ENCODE measurements around the gene TMEM74B. TPM values are rescaled to one million over a fixed set of nuclear protein-coding genes. Genes with fewer than 3 reads are reported as not detected.

TMEM74B gene
- total and polyA plus RNA-seq, 2 donors (not counting 1 experiment from before 2014, with no cell fraction given): 0.42 to 1.4 TPM

- no peaks in the 10 kb centered on the region for H3K9me3 ChIP-seq (ENCODE audit: control extremely low read depth in 1 of 3, control insufficient read depth in 2 of 3, insufficient read depth in 1 of 3, low read length in 2 of 3)
- H3K27ac Mint-ChIP-seq: no peak overlapping the region
- H3K36me3 ChIP-seq (replicated peaks in 1 of 2; ENCODE audit: control extremely low read depth in 1 of 2, control insufficient read depth in 1 of 2, extremely low read depth in 1 of 2, insufficient read depth in 2 of 2, low read length in 1 of 2): peaks cover 5 to 92% of the 10 kb centered on the region in 2 experiments
- TF ChIP-seq EZH2 (IDR thresholded peaks at IDR 0.05; ENCODE audit: borderline replicate concordance, insufficient read depth, low read depth, low read length, poor library complexity, severe bottlenecking): no peak
- TF ChIP-seq CTCF (IDR thresholded peaks at IDR 0.05): no peak
- no peaks in the 10 kb centered on the region for H3K79me2 ChIP-seq (ENCODE audit: control insufficient read depth, insufficient read depth, low read length)
- no peak overlapping the region for H3K27ac ChIP-seq (ENCODE audit: low read length in 2 of 2)
- H3K27me3 Mint-ChIP-seq: no peaks in the 10 kb centered on the region
- intact Hi-C loops (cut with micrococcal nuclease): no loop called here
- no peak overlapping the region for H3K4me2 ChIP-seq (replicated peaks; ENCODE audit: low read depth, low read length, poor library complexity, severe bottlenecking)
- ChIA-PET CTCF (interaction anchor here (0.7 to 1.9 kb wide), 2 partner anchors 44 to 1356 kb away, joined by 3 to 4 read pairs; no protein-coding TSS in a partner anchor), POLR2A (no interaction called here)
- H3K4me1 Mint-ChIP-seq: peaks cover 2% of the 10 kb centered on the region
- no peaks in the 10 kb centered on the region for H3K9me3 Mint-ChIP-seq (ENCODE audit: insufficient read depth)
- H3K4me3 ChIP-seq (ENCODE audit: control extremely low read depth in 1 of 5, extremely low read depth in 1 of 5, insufficient read depth in 1 of 5, low read depth in 2 of 5, low read length in 4 of 5): no peak overlapping the region
- no peak for ATAC-seq (ENCODE audit: low read depth)
- H3K4me1 ChIP-seq (ENCODE audit: control insufficient read depth in 2 of 2, insufficient read depth in 2 of 2, low read length in 2 of 2): no peaks in the 10 kb centered on the region
- no peak for DNase-seq
- H3K27me3 ChIP-seq (replicated peaks in 1 of 4; ENCODE audit: control extremely low read depth in 1 of 4, control insufficient read depth in 3 of 4, insufficient read depth in 4 of 4, low read length in 3 of 4): no peaks in the 10 kb centered on the region
- no peak overlapping the region for H3K9ac ChIP-seq (ENCODE audit: low read length)
- H4K20me1 ChIP-seq (ENCODE audit: control insufficient read depth, insufficient read depth, low read length, poor library complexity, severe bottlenecking): peaks cover 5% of the 10 kb centered on the region
- no peak overlapping the region for H3K4me3 Mint-ChIP-seq
- WGBS (ENCODE audit: insufficient coverage): no CpG with 5 or more reads among the region's 1 CpG
- no peak overlapping the region for H2AFZ ChIP-seq (ENCODE audit: insufficient read depth, low read depth, low read length, poor library complexity, severe bottlenecking)
Observed at GRCh38 chr20:1166948-1167720, 17.6 kb downstream of the TMEM74B start.

- H3K27me3 ChIP-seq (replicated peaks in 1 of 4; ENCODE audit: control extremely low read depth in 1 of 4, control insufficient read depth in 3 of 4, insufficient read depth in 4 of 4, low read length in 3 of 4): no peaks in the 10 kb centered on the region
- peaks cover 15% of the 10 kb centered on the region for H4K20me1 ChIP-seq (ENCODE audit: control insufficient read depth, insufficient read depth, low read length, poor library complexity, severe bottlenecking)
- intact Hi-C loops (cut with micrococcal nuclease): no loop called here
- ATAC-seq (ENCODE audit: low read depth): no peak
- CTCF ChIA-PET: interaction anchor here (0.9 kb wide), 1 partner anchor 58 kb away, joined by 3 read pairs; no protein-coding TSS in a partner anchor
- WGBS (ENCODE audit: insufficient coverage): 100% methylated on average over 8 of the region's 9 CpGs
- H2AFZ ChIP-seq (ENCODE audit: insufficient read depth, low read depth, low read length, poor library complexity, severe bottlenecking): no peak overlapping the region
- no peaks in the 10 kb centered on the region for H3K4me1 ChIP-seq (ENCODE audit: control insufficient read depth in 2 of 2, insufficient read depth in 2 of 2, low read length in 2 of 2)
- no peak for DNase-seq
- H3K27ac Mint-ChIP-seq: no peak overlapping the region
- H3K4me3 ChIP-seq (ENCODE audit: control extremely low read depth in 1 of 5, extremely low read depth in 1 of 5, insufficient read depth in 1 of 5, low read depth in 2 of 5, low read length in 4 of 5): no peak overlapping the region
- no peak overlapping the region for H3K4me3 Mint-ChIP-seq
- H3K9ac ChIP-seq (ENCODE audit: low read length): no peak overlapping the region
- no peaks in the 10 kb centered on the region for H3K9me3 Mint-ChIP-seq (ENCODE audit: insufficient read depth)
- H3K9me3 ChIP-seq (ENCODE audit: control extremely low read depth in 1 of 3, control insufficient read depth in 2 of 3, insufficient read depth in 1 of 3, low read length in 2 of 3): no peaks in the 10 kb centered on the region
- TF ChIP-seq EZH2 (IDR thresholded peaks at IDR 0.05; ENCODE audit: borderline replicate concordance, insufficient read depth, low read depth, low read length, poor library complexity, severe bottlenecking) (no peak), CTCF (IDR thresholded peaks at IDR 0.05) (no peak)
- H3K27me3 Mint-ChIP-seq: no peaks in the 10 kb centered on the region
- POLR2A ChIA-PET: no interaction called here
- no peaks in the 10 kb centered on the region for H3K79me2 ChIP-seq (ENCODE audit: control insufficient read depth, insufficient read depth, low read length)
- no peak overlapping the region for H3K27ac ChIP-seq (ENCODE audit: low read length in 2 of 2)
- no peak overlapping the region for H3K4me2 ChIP-seq (replicated peaks; ENCODE audit: low read depth, low read length, poor library complexity, severe bottlenecking)
- peaks cover 5 to 92% of the 10 kb centered on the region in 2 experiments for H3K36me3 ChIP-seq (replicated peaks in 1 of 2; ENCODE audit: control extremely low read depth in 1 of 2, control insufficient read depth in 1 of 2, extremely low read depth in 1 of 2, insufficient read depth in 2 of 2, low read length in 1 of 2)
- peaks cover 2% of the 10 kb centered on the region for H3K4me1 Mint-ChIP-seq
Observed at GRCh38 chr20:1165941-1166340, 18.8 kb downstream of the TMEM74B start.
